Hematopoietic multipotent progenitor cell treated with erythropoietin and hydrocortisone succinate and interleukin-3 and kit ligand, for 8 days (in vitro differentiated cells): ENCODE results near the gene AP2B1.
"Not testable (repeated sequence)": the region's sequence is repeated elsewhere in the genome, so short reads cannot be mapped to it uniquely, and the experiment has no call there.

Source experiments
- DNase-seq: peaks from one replicate; pipeline ENCODE4 v3.0.0-alpha.2; 2015

Gene AP2B1

DNA sequence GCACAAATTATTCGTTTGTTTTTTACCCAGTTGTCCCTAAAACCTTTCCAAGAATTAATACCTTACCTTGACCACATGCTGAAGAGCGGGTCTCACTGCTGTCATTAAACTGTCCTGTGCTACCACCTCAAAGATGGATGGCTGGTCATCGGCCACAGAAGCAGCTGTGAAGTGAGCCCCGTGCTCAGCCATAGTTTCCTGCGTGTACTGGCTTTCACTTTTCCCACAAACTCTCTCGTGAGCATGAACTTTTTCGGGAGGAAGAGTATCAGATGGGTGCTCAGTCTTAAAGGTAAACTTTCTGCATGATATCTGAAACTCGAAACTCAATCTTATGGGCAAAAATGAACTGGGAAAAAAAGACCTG is 9.3 kb upstream of the AP2B1 start:
- DNase-seq, result no peak

DNA sequence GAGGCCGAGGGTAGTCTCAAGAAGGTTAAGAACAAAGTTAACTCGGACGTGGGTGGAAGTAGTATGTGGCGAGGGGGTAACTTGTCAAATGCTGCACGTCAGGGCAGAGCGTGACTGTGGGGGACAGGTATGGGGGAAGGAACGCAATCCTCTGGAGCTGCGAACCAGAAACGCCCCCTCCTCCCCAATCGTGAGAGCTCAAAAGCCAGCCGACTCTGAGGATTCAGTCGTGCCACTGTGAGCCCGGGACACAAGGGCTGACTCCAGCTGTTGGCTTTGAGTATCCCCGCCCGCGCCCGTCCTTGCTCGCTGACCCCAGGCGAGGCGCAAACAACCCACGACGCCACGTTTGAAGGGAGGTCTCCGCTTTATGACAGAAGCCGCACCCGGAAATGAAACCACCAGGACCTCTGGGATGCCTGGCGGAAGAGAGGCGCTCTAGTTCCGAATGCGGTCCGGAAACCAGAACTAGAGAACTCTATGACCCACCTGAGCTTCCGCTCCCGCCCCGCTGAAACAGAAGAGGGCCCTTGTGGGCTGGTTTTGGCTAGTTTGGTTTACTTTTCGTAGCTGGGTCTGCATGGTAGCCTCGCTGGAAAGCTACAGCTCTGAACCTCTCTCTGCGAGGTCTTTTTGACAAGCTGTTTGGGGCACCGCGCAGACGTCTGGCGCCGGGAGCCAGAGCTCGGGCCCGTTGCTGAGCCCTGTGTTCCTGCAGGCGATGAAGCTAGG is 8.8 kb upstream of the AP2B1 start, which contains the start of gene PEX12:
TSS of gene PEX12 (minus strand) at position 375 of the 732 bp plus-strand sequence. CDS start 550 bp downstream, outside the sequence.
- DNase-seq, result peak; percentile 96

- DNase-seq, result no peak
These were observed 8.1 kb upstream of the AP2B1 start for GRCh38 chr17:35578929-35579432.

- no peak for DNase-seq
These were observed 3.1 kb upstream of the AP2B1 start for GRCh38 chr17:35584061-35584460.

DNA sequence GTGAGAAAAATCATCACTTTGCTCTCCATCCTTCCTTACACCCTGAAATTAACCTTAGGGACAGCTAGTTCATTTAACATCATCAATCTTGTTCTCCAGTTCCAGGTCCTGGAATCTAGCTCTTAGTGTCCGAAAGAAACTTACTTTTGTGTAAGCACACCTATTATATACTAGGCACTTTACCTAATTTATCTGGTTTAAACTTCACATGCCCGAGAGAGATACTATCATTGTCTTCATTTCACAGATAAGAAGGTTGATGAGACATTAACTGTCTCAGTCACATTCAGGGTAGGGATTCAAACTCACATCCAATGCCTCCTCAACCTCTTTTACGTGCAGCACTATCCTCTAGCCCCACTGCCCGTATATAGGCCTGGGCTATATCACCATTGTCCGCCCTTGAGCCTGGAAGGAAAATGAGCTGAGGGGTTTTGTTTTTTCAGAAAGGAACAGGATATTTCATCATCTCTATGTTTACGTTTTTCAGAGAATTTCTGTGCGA is 501 bp upstream of the AP2B1 start:
- peak; percentile 24 for DNase-seq

- peak; percentile 51 for DNase-seq
These were observed 1.2 kb downstream of the AP2B1 start for GRCh38 chr17:35588196-35588920.

- no peak for DNase-seq
These were observed 8.9 kb downstream of the AP2B1 start for GRCh38 chr17:35596072-35596471.

DNA sequence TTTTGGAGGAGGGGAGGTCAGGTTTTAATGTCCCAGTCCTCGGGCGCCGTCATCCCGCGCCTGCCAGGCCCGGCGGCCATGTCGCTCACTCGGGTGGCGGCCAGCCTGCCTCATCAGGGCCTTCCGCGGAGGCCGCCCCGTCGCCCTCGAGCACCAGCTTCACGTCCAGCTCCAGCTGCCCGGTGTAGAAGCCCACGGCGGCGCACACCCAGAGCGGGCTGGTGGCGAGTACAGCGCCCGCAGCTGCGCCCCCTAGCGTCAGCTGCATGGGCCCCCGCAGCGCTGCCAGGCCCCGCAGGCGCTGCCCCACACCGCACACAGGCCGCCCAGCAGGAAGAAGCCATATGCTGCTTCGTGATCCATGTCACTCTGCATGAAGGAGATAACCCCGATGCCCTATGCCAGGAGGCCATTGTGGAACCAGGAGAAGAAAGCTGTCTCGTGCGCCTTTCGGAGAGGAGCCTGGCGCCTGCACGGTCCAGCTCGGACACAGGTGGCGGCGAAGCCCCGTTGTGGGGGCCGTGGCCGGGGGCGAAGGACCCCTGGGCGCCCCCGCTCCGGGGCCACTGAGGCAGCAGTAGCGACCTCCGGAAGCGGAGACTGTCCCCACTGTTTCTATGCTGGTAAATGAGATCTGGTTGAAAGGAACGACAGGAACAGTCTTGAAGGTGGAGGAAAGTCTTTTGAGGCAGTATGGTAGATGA is 9.6 kb downstream of the AP2B1 start:
- DNase-seq, result no peak

DNA sequence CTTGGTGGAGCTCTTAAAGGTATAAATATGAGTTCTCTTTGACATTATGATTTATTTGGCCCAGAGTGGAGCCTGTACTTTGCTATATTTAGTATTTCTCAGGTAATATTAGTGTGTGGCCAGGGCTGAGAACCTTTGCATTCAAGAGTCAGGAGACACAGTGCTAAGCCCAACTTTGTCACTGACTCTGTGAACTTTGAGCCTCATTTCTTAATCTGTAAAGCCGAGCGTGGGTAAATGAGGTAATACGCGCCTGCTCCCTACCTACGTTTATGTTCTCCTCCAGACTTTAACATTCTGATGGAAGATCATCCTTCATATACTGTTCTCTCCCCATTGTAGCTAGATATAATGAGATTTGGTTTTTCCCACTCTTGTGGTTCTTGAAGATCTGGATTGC is 10.5 kb downstream of the AP2B1 start:
- DNase-seq, result no peak

GRCh38 chr17:35603674-35604073 is 16.6 kb downstream of the AP2B1 start:
- no peak for DNase-seq

- no peak for DNase-seq
These were observed 18.6 kb downstream of the AP2B1 start for GRCh38 chr17:35605678-35606077.

- DNase-seq, result no peak
These were observed 20.2 kb downstream of the AP2B1 start for GRCh38 chr17:35607239-35607847.

- DNase-seq, result no peak
These were observed 22.7 kb downstream of the AP2B1 start for GRCh38 chr17:35609831-35610230.

- DNase-seq, result not testable (repeated sequence)
These were observed 23.6 kb downstream of the AP2B1 start for GRCh38 chr17:35610746-35611145.

- DNase-seq, result peak; percentile 72
These were observed 25.9 kb downstream of the AP2B1 start for GRCh38 chr17:35612924-35613521.

DNA sequence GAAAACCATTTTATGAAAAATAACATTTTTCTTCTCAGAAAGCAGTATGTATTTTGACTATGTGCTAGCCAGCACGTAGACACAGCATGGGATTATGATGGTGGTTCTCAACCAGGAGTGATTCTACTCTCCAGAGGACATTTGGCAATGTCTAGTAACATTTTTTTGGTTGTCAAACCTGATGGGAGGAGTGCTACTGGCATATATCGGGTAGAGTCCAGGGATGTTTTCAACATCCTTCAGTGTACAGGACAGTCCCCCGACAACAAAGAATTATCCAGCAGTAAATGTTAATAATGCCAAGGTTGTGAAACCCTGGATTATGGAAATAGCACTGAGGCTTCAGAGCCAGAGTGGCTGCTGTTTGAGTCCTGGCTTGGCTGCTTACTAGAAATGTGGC is 27.7 kb downstream of the AP2B1 start:
- DNase-seq, result no peak

- no peak for DNase-seq
These were observed 29.4 kb downstream of the AP2B1 start for GRCh38 chr17:35616536-35616935.

- DNase-seq, result no peak
These were observed 30.4 kb downstream of the AP2B1 start for GRCh38 chr17:35617505-35617904.

- DNase-seq, result no peak
These were observed 31.5 kb downstream of the AP2B1 start for GRCh38 chr17:35618628-35619027.

DNA sequence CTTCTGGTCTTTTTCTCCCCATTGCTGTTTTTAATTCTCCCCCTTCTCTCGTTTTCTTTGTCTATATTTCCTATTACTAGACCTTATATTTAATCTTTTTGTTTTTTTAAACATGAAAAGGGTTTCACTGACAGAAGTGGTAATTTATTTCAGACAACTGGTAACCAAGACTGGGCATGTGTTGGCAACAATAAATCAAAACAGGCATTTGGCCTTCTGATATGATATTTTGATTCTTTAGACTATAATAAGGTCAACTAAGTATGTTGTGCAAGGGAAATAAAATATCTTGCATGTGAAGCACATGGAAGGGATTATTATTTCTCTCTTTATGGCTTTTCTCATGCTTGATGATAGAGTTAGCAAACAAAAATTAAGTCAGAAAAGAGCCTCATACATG is 34.6 kb downstream of the AP2B1 start:
- no peak for DNase-seq

DNA sequence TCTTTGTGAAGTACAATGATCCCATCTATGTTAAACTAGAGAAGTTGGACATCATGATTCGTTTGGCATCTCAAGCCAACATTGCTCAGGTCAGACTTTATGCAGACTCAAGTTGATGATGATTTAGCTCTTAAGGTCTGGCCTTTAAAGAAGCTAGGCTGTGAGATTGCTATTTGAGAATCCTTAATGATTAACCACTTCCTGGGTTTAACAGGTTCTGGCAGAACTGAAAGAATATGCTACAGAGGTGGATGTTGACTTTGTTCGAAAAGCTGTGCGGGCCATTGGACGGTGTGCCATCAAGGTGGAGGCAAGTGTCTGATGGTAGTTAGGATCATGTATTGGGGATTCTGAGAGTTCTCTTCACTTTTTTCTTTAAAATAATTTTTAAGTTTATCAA is 40.3 kb downstream of the AP2B1 start:
- DNase-seq, result no peak

- no peak for DNase-seq
These were observed 43.5 kb downstream of the AP2B1 start for GRCh38 chr17:35630530-35631148.
